HG03097 (cell line): ENCODE measurements around the gene MICA.
"Not testable (repeated sequence)": the region's sequence is repeated elsewhere in the genome, so short reads cannot be mapped to it uniquely, and the experiment has no call there.

ENCODE experiments used
- ATAC-seq: cut with Tn5 transposase; IDR thresholded peaks from one replicate; pipeline ENCODE4 v1.9.1; 2021; ENCODE audit not compliant: unreplicated experiment, low FRiP score

Gene MICA

GRCh38 chr6:31450751-31451150, 47.4 kb downstream of the MICA start:
- no peak for ATAC-seq

- ATAC-seq: no peak
These were observed 49.5 kb downstream of the MICA start for GRCh38 chr6:31452859-31453258.

- ATAC-seq: no peak
These were observed 49.9 kb downstream of the MICA start for GRCh38 chr6:31453259-31453658.

- not testable (repeated sequence) for ATAC-seq
These were observed 56.5 kb downstream of the MICA start for GRCh38 chr6:31459864-31460263.

GRCh38 chr6:31460361-31461025, 57.1 kb downstream of the MICA start:
- no peak for ATAC-seq

- no peak for ATAC-seq
These were observed 58.9 kb downstream of the MICA start for GRCh38 chr6:31462026-31462963.

GRCh38 chr6:31462964-31463870, 59.8 kb downstream of the MICA start:
- ATAC-seq: peak; percentile 74

GRCh38 chr6:31464252-31465184, 61.1 kb downstream of the MICA start:
- ATAC-seq: no peak
